RPMI7951 (cell line): ENCODE results near the gene GTF2A1. TPM values are rescaled to one million over a fixed set of nuclear protein-coding genes. Genes with fewer than 3 reads are reported as not detected.

Experiments
- DNase-seq: peaks from one replicate; pipeline ENCODE4 v3.0.0-alpha.2; 2012; ENCODE audit warnings: low read depth
- total RNA-seq: library from RNA; depleted of rRNA; stranded (reverse); fragments of >200 nt; shearing (Covaris generic); gene quantifications from 2 replicates; pipeline ENCODE4 v1.2.3, GENCODE V29; 2014

The GTF2A1 gene
- total RNA-seq, 1 experiment from 2014 or later, result 22.3 TPM

DNA sequence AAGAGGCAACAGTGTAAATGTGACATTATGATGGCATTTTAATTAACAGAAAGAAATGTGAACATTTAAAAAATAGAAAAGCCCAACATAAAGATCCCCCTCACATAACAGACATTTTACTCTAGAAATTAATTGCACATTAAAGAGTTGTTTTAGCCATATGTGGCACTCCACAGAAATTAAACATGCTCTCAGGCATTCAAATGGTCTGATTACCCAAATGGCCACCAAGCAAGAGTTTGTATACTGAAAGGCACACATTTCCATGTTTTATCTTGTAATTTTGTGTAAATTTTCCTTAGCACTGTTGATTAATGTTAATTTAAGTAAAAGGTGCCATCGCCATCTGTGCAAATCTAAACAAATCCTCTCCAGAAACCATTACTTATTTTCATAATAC is 43.5 kb downstream of the GTF2A1 start:
- no peak for DNase-seq

DNA sequence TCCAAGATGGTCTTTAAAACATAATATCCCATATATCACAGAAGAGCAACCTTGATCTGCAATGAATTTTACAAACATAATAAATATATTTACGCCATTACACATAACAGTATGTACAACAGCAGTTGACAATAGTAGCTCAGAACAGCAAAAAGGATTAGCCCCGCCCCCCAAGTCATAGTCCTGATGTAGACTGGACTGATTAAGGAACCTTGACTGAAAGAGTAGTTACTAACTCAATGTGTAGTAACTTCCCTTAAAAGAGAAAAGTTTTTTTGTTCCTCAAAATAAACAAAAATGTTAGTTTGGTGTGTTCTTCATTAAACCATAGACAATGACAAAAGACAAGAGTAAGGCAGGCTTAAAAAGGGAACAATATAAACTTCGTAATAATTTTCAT is 44.5 kb downstream of the GTF2A1 start:
- DNase-seq, result no peak

DNA sequence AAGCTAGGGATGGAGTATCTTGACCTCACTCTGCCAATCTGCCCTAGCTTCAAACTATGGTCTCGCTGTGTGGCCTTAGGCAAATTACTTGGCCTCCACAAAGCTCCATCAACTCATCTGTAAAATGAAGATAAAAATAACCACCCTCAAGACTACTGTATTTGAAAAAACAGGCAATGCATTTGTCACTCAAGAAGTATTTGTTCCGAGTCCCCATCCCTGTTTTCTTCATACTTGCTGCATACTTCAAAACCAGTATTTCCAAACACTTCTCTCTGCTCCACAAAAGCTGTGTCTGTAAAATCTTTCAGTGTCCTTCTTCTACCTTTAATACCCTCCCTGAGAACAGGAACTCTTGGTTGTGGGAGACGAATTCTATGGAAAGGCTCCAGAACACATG is 47.9 kb downstream of the GTF2A1 start:
- DNase-seq, result no peak

DNA sequence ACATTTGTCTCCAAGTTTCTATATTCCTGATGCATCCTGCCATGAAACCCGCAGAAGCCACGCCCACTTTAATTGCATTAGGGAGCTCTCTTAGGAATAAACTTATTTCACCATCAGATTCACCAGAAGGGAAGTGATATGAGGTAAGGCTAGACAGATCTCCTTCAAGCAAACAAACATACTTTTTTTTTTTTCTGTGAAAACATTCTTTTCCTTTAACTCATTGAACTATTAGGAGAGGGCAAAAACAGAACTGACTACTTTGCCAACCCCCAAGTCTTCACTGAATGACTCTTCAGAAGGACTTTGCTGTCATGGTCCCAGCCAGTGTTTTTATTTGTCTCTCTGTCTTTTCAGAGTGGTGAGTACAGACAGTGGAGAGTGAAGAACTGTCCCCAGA is 48.4 kb downstream of the GTF2A1 start:
- DNase-seq, result no peak

DNA sequence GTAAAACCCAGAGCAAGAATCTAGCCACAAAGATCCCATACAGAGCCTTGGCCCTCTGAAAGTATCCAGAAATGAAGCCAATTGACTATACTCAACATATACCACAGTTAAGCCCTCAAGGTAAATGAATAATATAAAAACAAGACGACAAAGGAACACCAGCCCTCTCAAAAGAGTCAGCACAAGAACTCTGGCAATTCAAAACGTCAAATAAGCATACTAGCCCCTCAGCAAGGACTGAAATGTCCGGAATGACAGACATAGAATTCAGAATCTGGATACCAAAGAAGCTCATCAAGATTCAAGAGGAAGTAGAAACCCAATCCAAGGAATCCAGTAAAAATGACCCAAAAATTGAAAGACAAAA is 49.9 kb downstream of the GTF2A1 start:
- DNase-seq, result no peak

DNA sequence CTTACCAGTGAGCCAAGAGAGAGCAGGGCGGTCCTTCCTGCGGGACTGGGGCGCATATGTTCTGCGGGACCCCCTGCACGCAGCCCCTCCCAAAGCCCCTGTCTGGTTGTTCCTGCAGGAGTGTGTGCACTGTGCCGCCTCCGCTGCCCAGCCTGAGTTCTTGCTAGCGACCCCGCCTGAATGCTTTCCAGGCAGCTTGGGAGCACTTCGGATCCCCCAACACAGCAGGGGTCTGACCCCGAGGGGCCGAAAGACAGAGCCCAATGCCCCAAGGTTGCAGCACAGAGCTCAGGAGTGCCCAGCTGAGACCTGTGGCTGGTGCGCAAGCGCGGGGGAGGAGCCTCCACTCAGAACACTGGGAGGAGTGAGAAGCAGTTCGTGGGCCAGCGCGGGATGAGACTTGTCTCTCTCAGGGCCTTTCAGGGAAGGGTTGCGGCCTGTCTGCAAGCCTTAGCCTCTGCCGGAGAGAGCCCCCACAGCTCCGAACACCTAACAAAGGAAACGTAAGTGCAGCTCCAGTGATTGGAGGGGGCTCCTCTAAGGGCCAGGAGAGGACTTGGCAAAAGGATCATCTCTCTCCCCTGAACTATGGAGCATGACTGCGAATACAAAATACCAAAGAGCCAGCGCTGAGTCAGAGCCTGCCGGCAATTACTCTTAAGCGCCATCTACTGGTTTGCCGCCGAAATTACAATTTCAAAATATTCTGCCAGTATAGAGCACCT is 50.5 kb downstream of the GTF2A1 start:
- DNase-seq, result peak; percentile 80

DNA sequence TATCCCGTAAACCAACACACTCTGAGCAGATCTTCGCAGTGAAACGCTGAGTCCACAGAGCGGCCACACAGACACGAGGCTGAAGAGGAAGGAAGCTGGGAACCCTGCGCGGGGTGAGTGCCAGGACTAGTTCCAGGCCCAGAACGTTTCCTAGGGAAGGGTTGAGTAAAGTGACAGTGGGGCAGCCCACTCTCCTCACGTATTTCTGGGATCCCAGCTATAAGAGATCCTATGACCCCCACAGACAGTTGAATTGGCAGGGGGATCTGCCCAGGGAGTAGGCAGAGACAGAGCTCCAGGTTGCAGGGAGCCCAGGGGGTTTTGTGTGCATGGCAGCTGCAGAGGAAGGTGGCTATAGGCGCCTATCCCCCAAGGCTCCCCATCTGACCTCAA is 51.1 kb downstream of the GTF2A1 start:
- no peak for DNase-seq

DNA sequence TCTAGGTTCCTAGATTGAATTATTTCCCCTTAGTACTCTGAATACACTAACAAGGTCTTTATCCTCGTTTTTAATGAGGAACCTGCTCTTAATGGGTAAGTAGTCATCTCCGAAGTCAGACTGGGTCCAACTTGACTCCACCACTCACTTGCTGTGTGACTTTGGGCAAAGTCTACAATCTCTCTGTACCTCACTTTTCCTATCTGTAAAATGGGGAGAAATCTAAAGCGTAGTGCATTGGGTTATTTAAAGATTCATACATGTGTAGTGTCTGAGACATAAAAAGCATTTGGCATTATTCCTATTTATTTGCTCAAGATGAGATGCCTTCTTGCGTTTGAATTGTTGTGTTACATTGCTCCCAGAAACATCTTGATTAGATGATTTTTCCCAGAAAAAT is 51.5 kb downstream of the GTF2A1 start:
- DNase-seq, result no peak

DNA sequence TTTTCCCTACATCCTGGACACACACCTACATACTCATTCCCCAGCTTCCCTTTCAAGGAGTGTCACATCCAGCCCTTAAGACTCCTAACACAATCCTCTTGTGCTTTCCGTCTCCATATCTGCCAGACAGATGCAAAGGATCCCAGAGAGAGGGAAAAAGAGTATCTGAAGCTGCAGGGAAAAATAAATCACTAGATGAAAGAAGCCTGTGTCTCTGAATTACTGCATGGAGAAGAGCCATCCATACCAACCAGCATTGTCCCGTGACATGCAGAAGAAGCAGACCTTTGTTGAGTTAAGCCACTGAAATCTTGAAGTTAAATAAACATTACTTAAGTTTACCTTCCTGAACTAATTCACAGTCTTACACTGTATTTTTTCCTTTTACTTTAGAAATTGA is 54.6 kb downstream of the GTF2A1 start:
- DNase-seq, result no peak

DNA sequence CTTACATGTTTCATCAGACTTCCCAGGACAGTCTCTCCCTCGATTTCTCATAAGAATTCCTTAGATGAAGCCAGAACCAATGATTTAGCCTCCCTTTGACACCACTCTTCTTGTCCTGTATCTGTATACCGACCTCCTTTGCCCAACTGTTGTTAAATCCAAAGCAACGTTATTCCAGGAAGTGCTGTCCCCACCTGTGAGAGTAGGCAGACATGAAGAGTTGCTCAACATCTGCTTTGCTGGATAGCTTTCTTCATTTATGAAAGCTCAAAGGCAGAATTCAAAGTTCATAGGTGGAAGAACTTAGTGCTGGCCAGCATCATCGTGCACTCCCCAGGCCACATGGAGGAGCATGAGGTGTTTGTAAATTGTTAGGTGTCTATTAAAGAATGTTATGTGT is 55.6 kb downstream of the GTF2A1 start:
- DNase-seq, result no peak

DNA sequence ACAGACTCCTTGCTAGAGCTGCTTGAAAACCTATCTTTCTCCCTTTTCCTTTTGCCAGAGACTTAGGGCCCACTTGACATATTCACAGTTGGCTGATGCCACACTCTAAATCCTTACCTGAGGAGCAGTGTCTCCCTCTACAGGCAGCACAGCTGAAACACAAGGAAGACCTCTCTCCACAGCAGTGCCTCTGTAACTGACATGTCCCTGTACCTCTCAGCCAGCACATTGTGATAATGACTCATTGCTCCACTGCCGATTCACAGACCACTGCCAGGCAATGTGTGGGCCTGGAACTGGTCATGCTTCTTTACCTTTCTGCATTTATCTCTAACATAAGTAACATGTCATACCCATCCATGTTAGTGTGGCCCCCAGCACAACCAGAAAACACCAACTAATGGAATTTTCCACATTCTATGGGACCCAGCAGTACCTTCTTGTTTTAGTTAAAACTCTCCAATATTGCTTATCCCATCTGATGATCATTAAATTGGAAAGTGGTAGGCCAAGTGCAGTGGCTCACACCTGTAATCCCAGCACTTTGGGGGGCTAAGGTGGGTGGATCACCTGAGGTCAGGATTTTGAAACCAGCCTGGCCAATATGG is 56.5 kb downstream of the GTF2A1 start:
- peak; percentile 77 for DNase-seq

DNA sequence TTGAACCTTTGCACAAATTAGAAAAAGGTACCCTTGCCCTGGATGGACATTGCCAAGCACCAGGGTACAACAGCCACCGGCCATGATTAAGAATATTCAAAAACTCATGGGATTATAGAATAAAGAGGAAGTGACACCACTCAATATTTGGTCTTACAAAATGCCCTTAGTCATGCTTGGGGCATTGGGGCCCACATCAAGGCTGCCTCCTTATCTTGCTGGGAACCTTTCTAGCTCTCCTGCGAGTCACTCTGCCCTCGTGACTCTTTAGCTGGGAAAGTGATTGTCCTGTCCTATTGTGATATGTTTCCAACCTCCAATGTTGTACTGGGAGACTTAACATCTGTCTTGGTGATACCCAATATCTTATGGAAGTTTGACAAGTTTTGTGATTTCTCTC is 57.8 kb downstream of the GTF2A1 start:
- peak; percentile 46 for DNase-seq

DNA sequence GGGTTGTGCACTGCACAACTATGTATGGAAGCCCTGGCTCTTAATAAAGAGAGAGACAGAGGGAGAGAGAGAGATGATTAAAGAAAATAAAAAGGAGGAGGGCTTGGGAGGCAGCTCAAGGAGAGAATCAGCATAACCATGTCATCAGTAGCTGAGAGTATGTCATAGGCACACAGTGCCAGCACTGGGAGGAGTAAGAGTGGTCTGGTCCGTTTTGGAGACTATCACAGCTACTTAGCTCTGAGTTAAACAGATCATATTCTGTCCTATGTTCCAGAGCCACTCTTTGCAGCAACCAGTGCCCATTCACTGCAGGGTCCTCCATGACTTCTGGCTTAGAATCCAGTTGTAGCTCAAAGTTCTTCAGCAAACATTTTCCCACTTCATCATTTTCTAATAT is 59.0 kb downstream of the GTF2A1 start:
- DNase-seq, result no peak

DNA sequence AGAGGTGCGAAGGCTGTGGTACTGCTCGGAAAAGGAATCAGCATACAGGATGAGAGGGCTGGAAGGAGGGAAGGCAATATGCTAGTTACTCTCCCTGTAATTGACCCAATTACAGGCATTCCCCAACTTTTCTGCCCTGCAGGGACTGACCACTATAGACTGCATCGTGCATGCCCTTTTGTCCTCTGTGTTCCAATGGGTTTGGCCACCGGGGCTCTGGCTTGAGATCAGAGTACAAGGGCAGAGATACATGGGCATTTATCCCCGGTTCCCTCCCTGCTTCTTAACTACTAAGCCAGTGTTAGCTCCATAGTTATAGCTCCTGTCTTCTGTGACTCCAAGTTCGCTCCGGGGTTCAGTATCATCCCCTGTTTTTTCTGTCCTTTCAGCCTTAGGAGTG is 59.7 kb downstream of the GTF2A1 start:
- DNase-seq, result no peak

DNA sequence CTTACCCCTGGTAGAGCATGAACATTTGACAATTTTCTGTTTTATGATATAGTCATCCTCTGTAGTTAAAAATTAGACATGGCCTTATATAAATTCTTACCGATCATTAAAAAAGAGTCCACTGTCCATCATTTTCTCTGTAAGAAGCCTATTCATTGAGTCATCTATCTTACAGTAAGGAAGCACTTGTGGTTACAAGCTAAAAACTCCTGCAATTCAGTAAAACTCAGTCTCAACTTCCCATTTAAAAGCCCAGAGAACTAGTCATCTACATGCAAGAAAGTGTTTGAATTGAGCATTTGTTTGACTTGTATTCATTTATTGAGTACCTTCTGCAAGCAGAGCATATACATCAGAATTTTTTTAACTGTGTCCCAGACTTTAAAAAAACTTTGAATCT is 63.3 kb downstream of the GTF2A1 start:
- DNase-seq, result peak; percentile 42

DNA sequence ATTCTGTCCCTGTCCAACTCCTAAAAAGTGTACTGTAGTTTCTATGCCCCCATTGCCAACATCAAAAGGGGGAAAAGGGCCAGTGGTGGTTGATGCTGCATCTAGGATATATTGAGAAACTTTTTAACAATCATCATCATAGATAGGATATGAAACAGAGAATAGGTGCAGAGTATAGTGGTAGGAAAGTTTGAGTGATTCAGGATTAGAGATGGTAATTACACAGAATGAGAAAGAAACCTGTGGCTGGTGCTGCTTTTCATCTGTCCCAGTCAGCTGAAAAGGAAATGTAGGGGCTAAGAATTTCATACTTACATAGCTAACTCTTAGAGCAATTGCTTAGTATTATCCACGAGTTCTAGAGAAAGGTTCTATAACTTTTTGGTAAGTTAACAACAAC is 67.6 kb downstream of the GTF2A1 start:
- DNase-seq, result no peak

DNA sequence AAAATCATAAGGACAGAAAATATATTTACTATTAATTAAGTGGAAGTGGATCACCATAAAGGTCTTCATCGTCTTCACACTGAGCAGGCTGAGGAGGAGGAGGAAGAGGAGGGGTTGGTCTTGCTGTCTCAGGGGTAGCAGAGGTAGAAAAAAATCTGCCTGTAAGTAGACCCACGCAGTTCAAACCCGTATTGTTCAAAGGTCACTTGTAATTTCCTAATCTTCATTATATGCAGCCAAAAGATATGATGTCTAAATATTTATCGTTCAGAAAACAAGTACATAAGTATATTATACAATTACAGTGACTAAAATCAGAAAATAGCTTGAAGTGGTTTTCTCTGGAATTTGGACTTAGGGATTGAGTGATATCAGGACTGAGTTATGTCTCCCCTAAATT is 72.1 kb downstream of the GTF2A1 start:
- DNase-seq, result no peak

DNA sequence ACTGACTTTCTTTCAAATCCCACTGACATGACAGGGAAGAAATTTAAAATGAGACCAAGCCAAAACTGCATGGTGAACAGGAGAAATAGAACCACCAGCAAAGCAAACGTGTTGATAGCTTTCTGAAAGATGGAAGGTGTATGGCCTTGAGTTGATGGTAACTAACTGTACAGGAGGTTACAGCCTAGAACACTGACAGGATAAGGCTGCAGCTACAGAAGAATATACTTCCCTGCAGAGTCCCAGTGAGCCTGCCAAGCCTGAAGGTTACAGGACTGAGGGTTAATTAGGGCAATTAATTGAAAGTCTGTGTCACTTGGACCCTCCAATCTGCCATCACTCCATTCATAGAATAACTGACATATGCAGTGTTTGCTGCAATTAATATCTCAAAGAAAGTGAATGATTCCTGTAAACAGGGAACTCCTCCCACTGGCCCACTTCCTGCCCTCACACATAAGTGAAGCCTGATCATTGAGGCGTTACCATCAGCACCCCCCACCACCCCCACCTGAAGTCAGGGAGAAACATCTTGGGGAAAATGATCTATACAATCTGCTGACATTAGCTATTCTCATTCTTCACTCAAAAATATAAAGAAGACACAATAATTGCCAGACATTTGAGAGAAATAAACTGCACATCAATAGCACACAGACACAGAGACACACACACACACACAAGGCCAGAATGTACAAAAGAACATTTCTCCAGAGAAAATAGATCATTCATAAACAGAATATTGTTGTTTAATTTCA is 73.4 kb downstream of the GTF2A1 start:
- no peak for DNase-seq

DNA sequence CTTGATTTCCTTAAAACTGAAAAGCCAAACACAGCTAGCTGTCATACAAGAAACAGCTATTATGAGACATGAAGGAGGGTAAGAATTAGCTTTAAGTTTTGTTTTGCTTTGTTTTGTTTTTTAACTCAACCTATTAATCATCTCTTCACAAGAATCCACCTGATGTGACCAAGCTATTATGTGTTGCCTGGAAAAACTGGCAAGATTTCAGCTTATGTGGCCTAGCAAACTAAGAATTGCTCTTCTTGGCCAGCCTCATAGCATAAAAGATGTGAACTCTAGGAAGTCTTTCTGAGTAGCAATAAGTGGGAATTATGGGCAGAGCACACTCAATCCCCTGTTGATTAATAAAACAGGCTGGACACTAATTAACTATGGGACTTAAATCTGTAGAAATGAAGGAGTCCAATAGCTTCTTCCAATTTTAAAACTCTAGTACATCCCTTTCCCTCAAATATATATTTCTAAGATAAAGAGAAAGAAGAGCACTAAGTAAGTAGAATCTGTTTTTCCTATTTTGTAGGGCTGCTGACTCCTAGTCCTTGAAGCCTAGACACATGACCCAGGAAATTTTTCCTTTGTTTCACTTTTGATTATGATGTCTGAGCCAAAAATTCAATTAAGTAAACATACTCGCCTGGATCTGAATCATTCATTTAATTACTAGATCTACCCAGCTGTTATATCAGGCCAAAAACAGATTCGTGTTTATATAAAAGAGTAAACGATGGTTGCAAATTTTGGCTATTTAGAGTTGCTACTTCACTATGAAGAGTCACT is 75.7 kb downstream of the GTF2A1 start:
- no peak for DNase-seq

DNA sequence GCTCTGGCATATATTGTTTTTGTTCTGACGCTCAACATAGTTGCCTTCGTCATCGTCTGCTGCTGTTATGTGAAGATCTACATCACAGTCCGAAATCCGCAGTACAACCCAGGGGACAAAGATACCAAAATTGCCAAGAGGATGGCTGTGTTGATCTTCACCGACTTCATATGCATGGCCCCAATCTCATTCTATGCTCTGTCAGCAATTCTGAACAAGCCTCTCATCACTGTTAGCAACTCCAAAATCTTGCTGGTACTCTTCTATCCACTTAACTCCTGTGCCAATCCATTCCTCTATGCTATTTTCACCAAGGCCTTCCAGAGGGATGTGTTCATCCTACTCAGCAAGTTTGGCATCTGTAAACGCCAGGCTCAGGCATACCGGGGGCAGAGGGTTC is 77.0 kb downstream of the GTF2A1 start:
- DNase-seq, result no peak

DNA sequence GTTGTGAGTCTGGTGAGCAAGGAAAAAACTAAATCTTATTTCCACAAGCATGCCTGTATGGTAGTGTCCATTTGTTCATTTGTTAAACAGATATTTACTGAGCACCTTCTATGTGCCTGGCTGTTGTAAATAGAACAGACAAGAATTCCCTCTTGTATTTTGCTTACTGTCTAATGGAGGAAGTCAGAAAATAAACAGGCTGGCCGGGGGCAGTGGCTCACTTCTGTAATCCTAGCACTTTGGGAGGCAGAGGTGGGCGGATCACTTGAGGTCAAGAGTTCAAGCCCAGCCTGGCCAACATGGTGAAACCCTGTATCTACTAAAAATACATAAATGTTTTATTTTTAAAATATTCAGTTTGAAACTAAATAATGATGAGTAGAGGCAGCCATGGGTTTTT is 79.3 kb downstream of the GTF2A1 start:
- no peak for DNase-seq

DNA sequence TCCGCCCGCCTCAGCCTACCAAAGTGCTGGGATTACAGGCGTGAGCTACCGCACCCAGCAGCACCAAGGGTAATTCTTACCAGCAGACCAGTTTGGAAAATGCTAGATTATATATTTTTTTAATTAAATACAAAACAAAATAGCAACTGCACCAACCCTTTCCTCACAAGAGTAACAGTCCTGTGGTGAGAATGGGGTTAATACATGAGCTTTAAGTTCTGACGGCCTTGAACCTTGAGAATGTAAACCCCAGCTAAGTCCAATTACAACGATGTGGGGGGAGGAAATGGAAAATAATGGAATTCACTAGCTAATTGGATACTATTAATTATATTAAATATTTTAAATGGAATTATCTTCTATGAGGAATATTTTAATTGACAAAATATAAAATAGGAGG is 82.3 kb downstream of the GTF2A1 start:
- DNase-seq, result no peak

DNA sequence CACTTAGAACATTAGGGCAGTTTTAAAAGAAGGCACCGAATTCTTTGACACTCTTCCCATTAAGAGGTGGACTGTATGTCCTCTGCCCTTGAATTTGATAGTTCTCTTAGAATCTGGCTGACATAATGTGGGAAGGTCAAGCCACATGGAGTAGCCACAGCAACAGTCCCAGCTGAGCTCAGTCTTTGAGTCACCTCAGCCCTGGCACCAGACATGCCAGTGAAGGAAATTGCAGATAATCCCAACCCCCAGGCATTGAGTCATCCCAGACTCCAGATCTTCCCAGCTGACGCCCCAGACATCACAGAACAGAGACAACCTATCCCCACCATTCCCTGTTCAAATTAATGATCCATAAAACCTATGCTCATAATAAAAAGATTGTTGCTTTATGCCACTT is 83.4 kb downstream of the GTF2A1 start:
- peak; percentile 89 for DNase-seq
